Glutamatergic neuron (in vitro differentiated cells): ENCODE measurements around the gene PDCL3. TPM values are rescaled to one million over a fixed set of nuclear protein-coding genes. Genes with fewer than 3 reads are reported as not detected.

ENCODE experiments used
- DNase-seq: peaks from one replicate; pipeline ENCODE4 v3.0.0; 2022
- H3K27ac Mint-ChIP-seq: one replicate; pipeline ENCODE4 v1.8.0; 2020; ENCODE audit warnings: mild to moderate bottlenecking, mixed read lengths, inconsistent platforms; ENCODE audit not compliant: unreplicated experiment
- H3K27me3 Mint-ChIP-seq: one replicate; pipeline ENCODE4 v1.8.0; 2020; ENCODE audit warnings: mild to moderate bottlenecking, moderate library complexity, mixed read lengths, inconsistent platforms; ENCODE audit not compliant: unreplicated experiment
- H3K36me3 Mint-ChIP-seq: one replicate; pipeline ENCODE4 v1.8.0; 2020; ENCODE audit warnings: mild to moderate bottlenecking, mixed read lengths, inconsistent platforms; ENCODE audit not compliant: unreplicated experiment
- H3K4me1 Mint-ChIP-seq: one replicate; pipeline ENCODE4 v1.8.0; 2020; ENCODE audit warnings: mild to moderate bottlenecking, low read depth, mixed read lengths, inconsistent platforms; ENCODE audit not compliant: unreplicated experiment
- H3K4me3 Mint-ChIP-seq: one replicate; pipeline ENCODE4 v1.8.0; 2020; ENCODE audit warnings: mild to moderate bottlenecking, mixed read lengths, inconsistent platforms; ENCODE audit not compliant: unreplicated experiment
- H3K9me3 Mint-ChIP-seq: one replicate; pipeline ENCODE4 v1.8.0; 2020; ENCODE audit warnings: mild to moderate bottlenecking, moderate library complexity, mixed read lengths, inconsistent platforms; ENCODE audit not compliant: unreplicated experiment
- total RNA-seq: library from RNA; stranded (reverse); fragmentation: NEBNext Ultra II Directional; extraction: Animal tissue kit (Norgen Biotek cat#: 25700); gene quantifications from one replicate; pipeline ENCODE4 v1.2.1, GENCODE V29; 2021; ENCODE audit not compliant: unreplicated experiment
- TF ChIP-seq, protein P1 (sequence below): fragments of 200-600 bp; sonication (generic); IDR thresholded peaks from one replicate; pipeline ENCODE4 v1.5.0; 2021; ENCODE audit not compliant: partially characterized antibody, unreplicated experiment

Gene PDCL3
- total RNA-seq, 1 donor from 2014 or later: 24.9 TPM

DNA sequence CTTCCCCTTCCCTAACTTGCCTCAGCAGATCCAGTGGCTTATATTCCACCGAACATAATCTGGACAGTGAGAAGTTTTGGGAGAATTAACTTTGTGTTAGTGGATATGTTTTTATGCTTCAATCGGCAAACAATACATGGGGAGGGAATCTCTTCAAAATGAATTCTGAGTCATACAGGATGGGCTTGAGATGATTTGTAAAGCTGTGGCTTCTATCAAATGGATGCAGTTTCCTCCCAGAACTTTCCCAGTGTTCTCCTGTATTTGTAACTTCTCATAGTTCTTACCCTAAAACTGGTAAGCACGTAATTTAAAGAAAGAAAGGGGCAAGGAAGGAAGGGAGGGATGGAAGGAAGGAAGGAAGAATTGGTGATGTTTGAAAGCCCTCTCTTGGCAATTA lies 36.8 kb downstream of the PDCL3 start:
- H3K4me1 Mint-ChIP-seq: no peaks in the 10 kb centered on the region
- no peak overlapping the region for H3K4me3 Mint-ChIP-seq
- TF ChIP-seq, protein P1, sequence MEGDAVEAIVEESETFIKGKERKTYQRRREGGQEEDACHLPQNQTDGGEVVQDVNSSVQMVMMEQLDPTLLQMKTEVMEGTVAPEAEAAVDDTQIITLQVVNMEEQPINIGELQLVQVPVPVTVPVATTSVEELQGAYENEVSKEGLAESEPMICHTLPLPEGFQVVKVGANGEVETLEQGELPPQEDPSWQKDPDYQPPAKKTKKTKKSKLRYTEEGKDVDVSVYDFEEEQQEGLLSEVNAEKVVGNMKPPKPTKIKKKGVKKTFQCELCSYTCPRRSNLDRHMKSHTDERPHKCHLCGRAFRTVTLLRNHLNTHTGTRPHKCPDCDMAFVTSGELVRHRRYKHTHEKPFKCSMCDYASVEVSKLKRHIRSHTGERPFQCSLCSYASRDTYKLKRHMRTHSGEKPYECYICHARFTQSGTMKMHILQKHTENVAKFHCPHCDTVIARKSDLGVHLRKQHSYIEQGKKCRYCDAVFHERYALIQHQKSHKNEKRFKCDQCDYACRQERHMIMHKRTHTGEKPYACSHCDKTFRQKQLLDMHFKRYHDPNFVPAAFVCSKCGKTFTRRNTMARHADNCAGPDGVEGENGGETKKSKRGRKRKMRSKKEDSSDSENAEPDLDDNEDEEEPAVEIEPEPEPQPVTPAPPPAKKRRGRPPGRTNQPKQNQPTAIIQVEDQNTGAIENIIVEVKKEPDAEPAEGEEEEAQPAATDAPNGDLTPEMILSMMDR: no peak
- H3K27me3 Mint-ChIP-seq: peaks cover 2% of the 10 kb centered on the region
- no peaks in the 10 kb centered on the region for H3K36me3 Mint-ChIP-seq
- H3K27ac Mint-ChIP-seq: no peak overlapping the region
- no peak for DNase-seq
- H3K9me3 Mint-ChIP-seq: no peaks in the 10 kb centered on the region

DNA sequence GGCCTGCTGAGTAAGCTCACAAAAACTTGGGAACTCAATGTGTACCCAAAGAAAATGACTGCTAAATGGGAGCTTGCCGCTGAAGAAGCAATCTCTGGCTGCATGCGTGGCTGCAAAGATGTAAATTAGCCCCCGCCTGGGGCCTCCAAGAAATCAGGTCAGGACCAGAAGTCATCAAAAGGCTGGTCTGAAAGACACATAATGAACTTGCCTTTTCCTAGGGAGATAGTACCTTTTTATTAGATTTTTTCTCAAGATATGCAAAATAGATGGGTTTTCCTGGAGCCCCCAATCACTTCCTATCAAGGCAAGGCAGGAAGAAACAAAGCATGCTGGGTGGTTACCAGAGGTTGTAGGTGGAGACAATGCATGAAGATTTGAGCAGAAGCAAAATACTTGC lies 38.9 kb downstream of the PDCL3 start:
- H3K9me3 Mint-ChIP-seq: no peaks in the 10 kb centered on the region
- DNase-seq: no peak
- no peaks in the 10 kb centered on the region for H3K4me1 Mint-ChIP-seq
- H3K27ac Mint-ChIP-seq: no peak overlapping the region
- H3K4me3 Mint-ChIP-seq: no peak overlapping the region
- H3K36me3 Mint-ChIP-seq: no peaks in the 10 kb centered on the region
- TF ChIP-seq, protein P1: no peak
- H3K27me3 Mint-ChIP-seq: no peaks in the 10 kb centered on the region

DNA sequence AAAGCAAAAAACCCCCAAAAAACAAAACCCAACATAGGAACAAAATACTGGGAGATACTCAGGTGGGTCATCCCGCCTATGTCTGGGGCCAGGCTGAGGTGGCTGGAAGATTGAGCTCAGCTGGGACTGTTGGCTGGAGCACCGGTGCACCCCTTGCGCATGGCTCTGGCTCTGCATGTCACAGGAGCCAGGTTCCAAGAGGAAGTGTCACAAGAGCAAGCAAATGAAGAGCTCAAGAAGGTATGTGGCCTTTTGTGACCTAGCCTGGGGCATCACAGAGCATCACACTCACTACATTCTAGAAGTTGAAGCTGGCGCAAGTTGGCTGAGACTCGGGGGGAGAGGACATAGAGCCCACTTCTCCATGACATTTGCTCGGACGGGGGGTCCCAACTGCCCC lies 40.6 kb downstream of the PDCL3 start:
- DNase-seq: no peak
- H3K27ac Mint-ChIP-seq: no peak overlapping the region
- no peaks in the 10 kb centered on the region for H3K4me1 Mint-ChIP-seq
- no peaks in the 10 kb centered on the region for H3K9me3 Mint-ChIP-seq
- TF ChIP-seq, protein P1: no peak
- H3K36me3 Mint-ChIP-seq: no peaks in the 10 kb centered on the region
- no peaks in the 10 kb centered on the region for H3K27me3 Mint-ChIP-seq
- H3K4me3 Mint-ChIP-seq: no peak overlapping the region

DNA sequence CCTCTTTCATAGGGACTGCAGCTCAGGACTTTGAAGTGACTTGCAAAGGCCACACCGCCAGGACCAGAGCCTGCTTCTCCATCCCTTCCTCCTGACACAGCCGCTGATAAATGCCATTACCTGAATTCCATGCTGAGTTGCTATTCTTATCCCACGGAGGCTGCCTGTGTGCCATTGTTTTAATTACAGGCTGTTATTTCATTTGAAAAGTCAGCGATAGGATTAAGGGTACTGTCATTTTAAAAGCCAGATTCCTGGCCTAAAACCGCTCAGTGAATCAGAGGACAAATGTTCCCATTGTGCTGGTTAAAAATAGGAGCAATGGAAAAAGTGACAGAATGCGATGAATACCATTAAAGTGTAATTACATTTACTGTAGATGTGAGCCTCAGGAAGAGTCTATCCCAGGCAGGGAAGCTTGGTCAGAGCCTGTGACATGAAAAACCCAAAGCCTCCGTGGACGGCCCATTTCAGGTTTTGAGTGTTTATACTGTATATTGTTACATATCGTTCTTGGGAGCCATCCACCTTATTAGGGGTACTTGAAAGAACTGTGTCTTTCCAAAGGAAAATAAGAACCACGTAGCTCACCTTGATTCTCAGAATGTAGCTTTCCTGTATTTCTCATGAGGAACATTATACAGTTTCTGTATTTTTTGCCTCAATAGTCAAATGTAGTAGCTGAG lies 41.3 kb downstream of the PDCL3 start:
- Mint-ChIP-seq H3K27ac (no peak overlapping the region), H3K4me1 (no peaks in the 10 kb centered on the region), H3K9me3 (no peaks in the 10 kb centered on the region), H3K36me3 (no peaks in the 10 kb centered on the region), H3K4me3 (no peak overlapping the region), H3K27me3 (no peaks in the 10 kb centered on the region)
- no peak for DNase-seq
- TF ChIP-seq, protein P1: no peak

DNA sequence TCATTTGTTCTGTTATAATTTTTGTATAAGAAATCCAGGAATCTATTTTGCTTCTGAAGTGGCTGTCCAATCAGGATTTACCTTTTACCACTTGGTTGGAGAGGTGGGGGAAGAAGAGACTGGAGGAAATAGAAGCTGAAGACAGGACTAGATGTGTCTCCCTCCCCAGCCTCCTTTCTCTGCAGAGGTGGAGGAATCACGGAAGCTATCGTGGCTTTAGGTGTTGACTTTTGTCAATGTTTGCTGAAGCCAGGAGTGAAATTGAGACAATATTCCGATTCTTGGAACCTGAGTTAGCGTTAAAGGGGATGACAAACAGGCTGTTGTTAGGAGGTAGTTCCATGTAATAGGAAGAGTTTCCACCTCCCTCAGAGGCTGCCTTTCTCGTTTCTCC lies 43.5 kb downstream of the PDCL3 start:
- H3K4me1 Mint-ChIP-seq: no peaks in the 10 kb centered on the region
- H3K27ac Mint-ChIP-seq: peak overlapping the region; percentile 7
- no peaks in the 10 kb centered on the region for H3K36me3 Mint-ChIP-seq
- H3K27me3 Mint-ChIP-seq: no peaks in the 10 kb centered on the region
- no peak overlapping the region for H3K4me3 Mint-ChIP-seq
- DNase-seq: no peak
- TF ChIP-seq, protein P1: no peak
- H3K9me3 Mint-ChIP-seq: no peaks in the 10 kb centered on the region
